ENCODE measurements around the gene ANKRD52. TPM values are rescaled to one million over a fixed set of nuclear protein-coding genes. Genes with fewer than 3 reads are reported as not detected.
A peak's percentile ranks its signal among the peaks of the same experiment; 100 is the strongest.

The ANKRD52 gene
- total and polyA plus RNA-seq, 10 of the 15 experiments (the other 5 are each of a cell fraction or from before 2014, with no cell fraction given), result 0.90 to 55.3 (median 16.1) TPM

- TF ChIP-seq EGR1 (IDR thresholded peaks at IDR 0.05; ENCODE audit: borderline replicate concordance in 1 of 2, low read depth in 2 of 2, low read length in 2 of 2) (peak in 1 of 2 experiments; percentile 58; a peak in 2 of 3 replicates), ZBTB11 (CRISPR knock-in tag; IDR thresholded peaks at IDR 0.05) (no peak), NRF1 (conservative IDR thresholded peaks at IDR 0.05; ENCODE audit: low read depth, low read length) (no peak), MTA2 (IDR thresholded peaks at IDR 0.05; ENCODE audit: low read depth) (peak; percentile 31; the same call in 1 of the 2 replicates), SUPT20H (IDR thresholded peaks at IDR 0.05; ENCODE audit: borderline replicate concordance, control insufficient read depth, low read depth, low read length) (no peak), CHD4 (IDR thresholded peaks at IDR 0.05) (no peak), TCF7 (IDR thresholded peaks at IDR 0.05; ENCODE audit: borderline replicate concordance) (no peak), NFXL1 (IDR thresholded peaks at IDR 0.05; ENCODE audit: borderline replicate concordance) (no peak), MXI1 (IDR thresholded peaks at IDR 0.05; ENCODE audit: low read depth, low read length) (peak; percentile 86), HSF1 (IDR thresholded peaks at IDR 0.05; ENCODE audit: low read depth, low read length) (no peak), PAX5 (IDR thresholded peaks at IDR 0.05; ENCODE audit: borderline replicate concordance, low read depth, low read length) (no peak; the same call in 1 of the 2 replicates), EP300 (IDR thresholded peaks at IDR 0.05; ENCODE audit: borderline replicate concordance in 1 of 2, control insufficient read depth in 1 of 2, low read depth in 2 of 2, low read length in 2 of 2) (0 out of 4 replicates have a peak, but pooled peaks of 1 of the 2 experiments have one; percentile 7), FOS (IDR thresholded peaks at IDR 0.05; ENCODE audit: borderline replicate concordance, extremely low read depth, insufficient read length) (peak; percentile 31), NR2C1 (IDR thresholded peaks at IDR 0.05) (no peak; the same call in 1 of the 2 replicates), CTCF (IDR thresholded peaks at IDR 0.05 in 2 of 3, conservative IDR thresholded peaks at IDR 0.05 in 1 of 3; ENCODE audit: control insufficient read depth in 2 of 3, extremely low read depth in 1 of 3, insufficient read depth in 1 of 3, low read depth in 3 of 3, low read length in 3 of 3) (peak; percentile 65 to 86 (median 85)), ZNF384 (IDR thresholded peaks at IDR 0.05; ENCODE audit: borderline replicate concordance, low read depth, low read length) (no peak), E2F8 (IDR thresholded peaks at IDR 0.05; ENCODE audit: low read depth, partially characterized antibody) (peak; percentile 92), RCOR1 (conservative IDR thresholded peaks at IDR 0.05; ENCODE audit: low read depth, low read length) (no peak), PAX8 (IDR thresholded peaks at IDR 0.05) (no peak)
Measured at GRCh38 chr12:56224102-56224701, 34.0 kb downstream of the ANKRD52 start, which contains the start of gene NABP2 (continued).

All from GM12878 (cell line).